Transverse colon (tissue), 4 donors: Measurements from ENCODE around the gene TWIST2. TPM values are rescaled to one million over a fixed set of nuclear protein-coding genes. Genes with fewer than 3 reads are reported as not detected.

Experiments
- DNase-seq: peaks from one replicate; pipeline ENCODE4 v3.0.0-alpha.2; 2019
- H3K27ac ChIP-seq, 4 donors: fragments of 200-600 bp; sonication (generic); 2 replicates each; pipeline ENCODE4 v1.5.1; 2016 to 2018; ENCODE audit warnings: inconsistent platforms in 4 of 4
- H3K27me3 ChIP-seq: fragments of 200-600 bp; sonication (generic); 2 replicates; pipeline ENCODE4 v1.5.1; 2017; ENCODE audit warnings: inconsistent platforms
- H3K36me3 ChIP-seq, 4 donors: fragments of 200-600 bp; sonication (generic); 2 replicates each; pipeline ENCODE4 v1.5.1; 2017 to 2019; ENCODE audit warnings: inconsistent platforms in 4 of 4
- H3K4me1 ChIP-seq, 4 donors: fragments of 200-600 bp; sonication (generic); 2 replicates each; pipeline ENCODE4 v1.5.1; 2017 to 2020; ENCODE audit warnings: inconsistent platforms in 4 of 4
- H3K4me3 ChIP-seq, 4 donors: fragments of 200-600 bp; sonication (generic); 1 replicate in 1 of 4; 2 replicates in 3 of 4; pipeline versions ENCODE4 v1.5.1 to v1.6.1; 2017 to 2019; ENCODE audit warnings: inconsistent platforms in 4 of 4
- H3K9me3 ChIP-seq, 2 donors: fragments of 200-600 bp; sonication (generic); 2 replicates each; pipeline ENCODE4 v1.5.1; 2017 to 2019; ENCODE audit warnings: inconsistent platforms in 2 of 2
- CTCF ChIP-seq, 5 experiments: fragments of 200-600 bp in 3 of 5; fragments of 450-650 bp in 2 of 5; sonication (generic) in 3 of 5; IDR thresholded peaks; 1 replicate in 2 of 5; 2 replicates in 3 of 5; pipeline ENCODE4 v1.5.1; 2016 to 2017; ENCODE audit warnings: antibody characterized with exemption in 5 of 5, inconsistent platforms in 3 of 5, mild to moderate bottlenecking in 2 of 5, moderate library complexity in 1 of 5
- EP300 ChIP-seq: sonication (generic); formaldehyde crosslinking; IDR thresholded peaks from one replicate; pipeline ENCODE4 v1.6.1; 2017; ENCODE audit warnings: antibody characterized with exemption, low read depth
- POLR2A ChIP-seq: fragments of 450-650 bp; IDR thresholded peaks from one replicate; pipeline ENCODE4 v1.6.1; 2016; ENCODE audit warnings: antibody characterized with exemption, mild to moderate bottlenecking, moderate library complexity
- POLR2AphosphoS5 ChIP-seq, 3 donors: sonication (generic); formaldehyde crosslinking; IDR thresholded peaks; one replicate each; pipeline ENCODE4 v1.6.1; 2016; ENCODE audit warnings: antibody characterized with exemption in 3 of 3
- WGBS, 2 donors: methylation state at CpG; one replicate each; pipeline ENCODE4 v1.1.5; 2018; ENCODE audit warnings: low coverage in 1 of 2; 5-methylcytosine and 5-hydroxymethylcytosine counted together
- in situ Hi-C, 4 donors: fragments of 200-750 bp; cut with MboI; loops; one replicate each; pipeline versions ENCODE4 v1.15.0 to v1.15.1; 2017; ENCODE audit warnings: low sequenced_read_pairs in 3 of 4, low pct_ligation_motif_present in 1 of 4, low pct_unique_long_range_greater_than_20kb in 1 of 4
- intact Hi-C: fragments of 100-400 bp; cut with DNase I; formaldehyde crosslinking; loops from one replicate; pipeline ENCODE4 v1.15.1; 2023; ENCODE audit warnings: low total_unique reads
- total RNA-seq, 4 donors: library from RNA; depleted of rRNA; stranded (reverse); fragments of >200 nt; gene quantifications; one replicate each; pipeline ENCODE4 v1.1.0, GENCODE V29; 2016

The TWIST2 gene
- total RNA-seq, 4 donors from 2014 or later: 6.7 to 59.1 (median 16.8) TPM

- Histone ChIP-seq H3K4me1 (no peaks in the 10 kb centered on the region), H3K36me3 (no peaks in the 10 kb centered on the region), H3K9me3 (no peaks in the 10 kb centered on the region), H3K27me3 (no peaks in the 10 kb centered on the region), H3K27ac (peak overlapping the region in 1 of 4 donors; percentile 73), H3K4me3 (no peak overlapping the region)
- in situ Hi-C loops (loop anchor here in 1 of 4 donors (25.0 kb wide), 1 partner anchor 566 kb away; no protein-coding TSS in a partner anchor), intact Hi-C loops (no loop called here)
- DNase-seq: no peak
- WGBS, 2 donors: 20 to 77% methylated on average over 1 to 18 of the region's 18 CpGs
- no peak for TF ChIP-seq EP300
- no peak for TF ChIP-seq CTCF (IDR thresholded peaks at IDR 0.05)
- no peak for TF ChIP-seq POLR2AphosphoS5 (IDR thresholded peaks at IDR 0.05)
- no peak for TF ChIP-seq POLR2A
Measured at GRCh38 chr2:238928520-238929241, 80.8 kb downstream of the TWIST2 start.

- DNase-seq: peak; percentile 22
Measured at GRCh38 chr2:238929242-238930081, 81.6 kb downstream of the TWIST2 start.

GRCh38 chr2:238930216-238930615 is 82.3 kb downstream of the TWIST2 start:
- Histone ChIP-seq H3K4me3 (no peak overlapping the region), H3K27me3 (no peaks in the 10 kb centered on the region), H3K9me3 (no peaks in the 10 kb centered on the region), H3K27ac (peak overlapping the region in 2 of 4 donors; percentile 34 to 73), H3K4me1 (no peaks in the 10 kb centered on the region), H3K36me3 (no peaks in the 10 kb centered on the region)
- intact Hi-C loops: no loop called here
- in situ Hi-C loops: loop anchor here in 1 of 4 donors (25.0 kb wide), 1 partner anchor 568 kb away; no protein-coding TSS in a partner anchor
- WGBS, 2 donors: 79 to 87% methylated on average over 4 to 6 of the region's 6 CpGs
- no peak for DNase-seq
- TF ChIP-seq CTCF (IDR thresholded peaks at IDR 0.05) (no peak), POLR2A (no peak), POLR2AphosphoS5 (IDR thresholded peaks at IDR 0.05) (no peak), EP300 (no peak)

More at GRCh38 chr2:238929242-238930081, 81.6 kb downstream of the TWIST2 start:
- WGBS, 2 donors: 40 to 52% methylated on average over 8 to 12 of the region's 12 CpGs
- H3K9me3 ChIP-seq: no peaks in the 10 kb centered on the region
- peak overlapping the region in 3 of 4 donors; percentile 34 to 73 (median 41) for H3K27ac ChIP-seq
- TF ChIP-seq CTCF (IDR thresholded peaks at IDR 0.05): no peak
- no peak for TF ChIP-seq POLR2A
- TF ChIP-seq POLR2AphosphoS5 (IDR thresholded peaks at IDR 0.05): peak in 1 of 3 donors; percentile 25
- no peak overlapping the region for H3K4me3 ChIP-seq
- no peaks in the 10 kb centered on the region for H3K4me1 ChIP-seq
- H3K27me3 ChIP-seq: no peaks in the 10 kb centered on the region
- no peaks in the 10 kb centered on the region for H3K36me3 ChIP-seq
- in situ Hi-C loops (loop anchor here in 1 of 4 donors (25.0 kb wide), 1 partner anchor 567 kb away; no protein-coding TSS in a partner anchor), intact Hi-C loops (no loop called here)
